ENCODE data around the gene GAB3. TPM values are rescaled to one million over a fixed set of nuclear protein-coding genes. Genes with fewer than 3 reads are reported as not detected.

The GAB3 gene
- total and polyA plus RNA-seq, 2 donors = 5.0 to 7.6 TPM

DNA sequence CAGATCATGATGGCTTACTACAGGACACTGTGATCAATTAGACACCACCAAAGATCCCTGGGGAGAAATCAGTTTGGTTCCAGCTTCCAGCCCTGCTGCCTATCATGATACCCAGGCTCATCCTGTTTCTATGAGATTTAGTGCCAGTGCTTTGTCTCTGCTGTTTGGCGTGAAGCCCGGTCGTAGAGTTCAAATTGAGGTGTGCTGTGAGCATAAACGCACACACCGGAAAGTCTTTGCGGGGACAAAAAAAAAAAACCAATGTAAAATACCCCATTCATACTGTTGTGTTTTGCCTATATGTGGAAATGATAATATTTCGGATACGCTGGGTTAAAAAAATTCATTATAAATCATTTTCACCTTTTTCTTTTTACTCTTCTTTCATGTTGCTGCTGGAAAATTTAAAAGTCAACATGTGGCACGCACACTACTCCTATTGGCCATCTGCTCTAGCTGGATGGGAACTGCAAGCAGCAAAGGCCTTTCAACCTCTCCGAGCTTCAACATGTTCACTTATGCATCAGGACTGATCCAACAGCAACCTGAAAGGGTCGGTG lies 11.2 kb upstream of the GAB3 start:
- Histone ChIP-seq H3K4me1 (ENCODE audit: control insufficient read depth in 2 of 2, insufficient read depth in 2 of 2, low read length in 2 of 2) (peaks cover 0 to 12% of the 10 kb centered on the region in 2 donors), H3K27me3 (ENCODE audit: control insufficient read depth in 2 of 2, insufficient read depth in 1 of 2, low read length in 1 of 2) (no peaks in the 10 kb centered on the region), H3K36me3 (ENCODE audit: control insufficient read depth in 2 of 2, insufficient read depth in 2 of 2, low read length in 1 of 2) (peaks cover 18 to 23% of the 10 kb centered on the region in 2 donors), H3K4me3 (ENCODE audit: low read length in 2 of 2) (peak overlapping the region; percentile 44 to 70), H3K27ac (ENCODE audit: low read depth in 1 of 2, low read length in 1 of 2) (peak overlapping the region; percentile 94 to 96), H3K9me3 (ENCODE audit: control insufficient read depth in 2 of 2, insufficient read depth in 1 of 2, low read length in 1 of 2) (peaks cover 0 to 6% of the 10 kb centered on the region in 2 donors)
- 1% methylated on average over 11 of the region's 11 CpGs for WGBS
- no peak for DNase-seq (ENCODE audit: low read depth in 6 of 9, low spot score in 9 of 9)

DNA sequence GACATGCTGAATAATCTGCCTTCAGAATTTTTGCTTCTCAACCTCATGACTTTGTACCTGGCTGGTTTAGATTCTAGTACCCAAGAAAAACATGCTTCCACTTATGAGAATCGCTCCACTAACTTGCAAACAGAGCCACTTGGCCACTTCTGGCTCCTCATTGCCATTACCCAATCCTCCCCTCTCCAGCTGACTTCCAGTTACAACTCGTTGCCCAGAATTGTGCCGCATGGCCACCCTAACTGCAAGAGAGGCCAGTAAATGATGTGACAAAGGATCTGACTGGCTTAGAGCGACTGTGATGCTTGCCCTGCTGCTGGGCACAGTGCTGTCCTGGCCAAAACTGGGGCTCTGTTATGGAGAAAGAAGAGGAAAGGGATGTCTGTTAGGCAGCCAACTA lies 7.8 kb upstream of the GAB3 start:
- H3K9me3 ChIP-seq (ENCODE audit: control insufficient read depth in 2 of 2, insufficient read depth in 1 of 2, low read length in 1 of 2) = peaks cover 0 to 6% of the 10 kb centered on the region in 2 donors
- H3K27me3 ChIP-seq (ENCODE audit: control insufficient read depth in 2 of 2, insufficient read depth in 1 of 2, low read length in 1 of 2) = no peaks in the 10 kb centered on the region
- WGBS = 96% methylated on average over 4 of the region's 4 CpGs
- no peak for DNase-seq (ENCODE audit: low read depth in 6 of 9, low spot score in 9 of 9)
- H3K36me3 ChIP-seq (ENCODE audit: control insufficient read depth in 2 of 2, insufficient read depth in 2 of 2, low read length in 1 of 2) = no peaks in the 10 kb centered on the region
- H3K27ac ChIP-seq (ENCODE audit: low read depth in 1 of 2, low read length in 1 of 2) = no peak overlapping the region
- H3K4me1 ChIP-seq (ENCODE audit: control insufficient read depth in 2 of 2, insufficient read depth in 2 of 2, low read length in 2 of 2) = peaks cover 0 to 12% of the 10 kb centered on the region in 2 donors
- H3K4me3 ChIP-seq (ENCODE audit: low read length in 2 of 2) = no peak overlapping the region

DNA sequence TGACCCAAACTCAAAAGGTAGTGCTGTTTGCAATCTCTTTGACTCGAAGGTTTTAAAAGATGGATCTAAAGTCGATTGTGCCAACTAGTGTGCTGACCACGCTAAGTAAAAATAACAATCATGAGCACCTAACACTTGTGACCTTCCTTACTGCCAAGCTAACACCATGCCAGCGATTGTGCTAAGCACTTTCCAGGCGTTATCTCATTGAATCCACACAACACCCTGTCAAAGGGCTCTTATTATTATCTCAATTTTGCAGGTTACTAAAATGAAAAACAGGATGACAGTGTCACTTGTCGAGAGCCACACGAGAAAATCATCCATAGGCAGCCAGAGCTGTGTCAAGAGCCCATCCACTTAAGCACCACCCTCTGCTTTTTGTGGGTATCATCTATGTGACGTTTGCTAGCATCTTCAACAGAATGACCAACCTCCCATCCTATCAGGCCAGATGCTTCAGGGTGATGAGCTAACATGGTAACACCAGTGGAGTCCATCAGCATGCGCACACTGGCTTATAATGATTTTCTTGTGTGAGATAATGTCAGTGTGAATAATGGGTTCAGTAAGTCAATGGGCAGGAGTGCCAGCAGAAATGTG lies 893 bp upstream of the GAB3 start:
- Histone ChIP-seq H3K36me3 (ENCODE audit: control insufficient read depth in 2 of 2, insufficient read depth in 2 of 2, low read length in 1 of 2) (no peaks in the 10 kb centered on the region), H3K27ac (ENCODE audit: low read depth in 1 of 2, low read length in 1 of 2) (no peak overlapping the region), H3K4me3 (ENCODE audit: low read length in 2 of 2) (peak overlapping the region; percentile 62 to 69), H3K27me3 (ENCODE audit: control insufficient read depth in 2 of 2, insufficient read depth in 1 of 2, low read length in 1 of 2) (peaks cover 0 to 2% of the 10 kb centered on the region in 2 donors), H3K9me3 (ENCODE audit: control insufficient read depth in 2 of 2, insufficient read depth in 1 of 2, low read length in 1 of 2) (no peaks in the 10 kb centered on the region), H3K4me1 (ENCODE audit: control insufficient read depth in 2 of 2, insufficient read depth in 2 of 2, low read length in 2 of 2) (peaks cover 3 to 19% of the 10 kb centered on the region in 2 donors)
- 47% methylated on average over 9 of the region's 9 CpGs for WGBS
- no peak for DNase-seq (ENCODE audit: low read depth in 6 of 9, low spot score in 9 of 9)

DNA sequence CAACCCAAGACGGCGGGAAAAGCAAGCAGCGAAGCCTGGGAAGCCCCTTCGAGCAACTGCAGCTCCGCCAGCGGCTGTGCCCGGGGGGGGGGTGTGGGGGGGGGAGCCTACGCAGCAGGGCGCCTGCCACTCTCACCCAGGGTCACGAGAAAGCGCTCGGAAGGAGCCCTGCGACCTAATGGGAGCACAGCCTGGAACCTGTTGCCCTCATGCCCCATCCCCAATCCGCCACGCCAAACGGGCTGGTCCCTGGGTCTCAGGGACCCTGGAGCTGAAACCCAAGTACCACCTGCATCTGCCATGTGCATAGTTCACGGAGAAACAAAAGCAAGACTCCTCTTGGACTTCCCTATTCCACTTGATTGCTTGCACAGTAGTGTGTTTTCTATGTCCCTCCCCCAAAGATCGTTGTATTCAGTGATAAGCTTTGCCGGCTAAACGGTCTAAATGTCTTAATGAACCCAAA lies 359 bp upstream of the GAB3 start:
- peak overlapping the region in 1 of 2 donors; percentile 77 for H3K27ac ChIP-seq (ENCODE audit: low read depth in 1 of 2, low read length in 1 of 2)
- H3K4me3 ChIP-seq (ENCODE audit: low read length in 2 of 2) = peak overlapping the region; percentile 62 to 69
- peak in 2 of 9 donors; percentile 26 to 46 for DNase-seq (ENCODE audit: low read depth in 6 of 9, low spot score in 9 of 9)
- peaks cover 3 to 19% of the 10 kb centered on the region in 2 donors for H3K4me1 ChIP-seq (ENCODE audit: control insufficient read depth in 2 of 2, insufficient read depth in 2 of 2, low read length in 2 of 2)
- no peaks in the 10 kb centered on the region for H3K9me3 ChIP-seq (ENCODE audit: control insufficient read depth in 2 of 2, insufficient read depth in 1 of 2, low read length in 1 of 2)
- peaks cover 0 to 2% of the 10 kb centered on the region in 2 donors for H3K27me3 ChIP-seq (ENCODE audit: control insufficient read depth in 2 of 2, insufficient read depth in 1 of 2, low read length in 1 of 2)
- WGBS = 2% methylated on average over 16 of the region's 20 CpGs
- no peaks in the 10 kb centered on the region for H3K36me3 ChIP-seq (ENCODE audit: control insufficient read depth in 2 of 2, insufficient read depth in 2 of 2, low read length in 1 of 2)

DNA sequence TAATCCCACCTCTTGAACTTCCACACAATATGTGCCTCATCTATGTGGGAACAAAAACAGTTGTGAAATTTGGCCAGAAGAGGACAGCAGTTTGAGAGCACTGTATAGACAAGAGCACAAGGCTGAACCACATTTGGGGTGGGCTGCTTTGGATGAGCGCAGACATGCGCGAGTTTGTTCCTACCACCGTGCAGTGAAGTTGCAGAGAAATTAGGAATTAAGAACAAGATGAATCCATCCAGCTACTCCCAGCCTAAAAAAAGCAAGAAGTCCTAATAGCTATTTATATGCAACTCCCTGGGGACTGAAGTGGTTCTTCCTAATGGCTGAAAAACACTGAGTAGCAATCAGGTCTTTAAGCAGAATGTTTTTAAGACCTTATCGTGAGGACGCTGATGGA lies 1.0 kb downstream of the GAB3 start:
- peak in 2 of 9 donors; percentile 25 to 54 for DNase-seq (ENCODE audit: low read depth in 6 of 9, low spot score in 9 of 9)
- Histone ChIP-seq H3K27me3 (ENCODE audit: control insufficient read depth in 2 of 2, insufficient read depth in 1 of 2, low read length in 1 of 2) (peaks cover 0 to 2% of the 10 kb centered on the region in 2 donors), H3K4me3 (ENCODE audit: low read length in 2 of 2) (peak overlapping the region; percentile 62 to 69), H3K4me1 (ENCODE audit: control insufficient read depth in 2 of 2, insufficient read depth in 2 of 2, low read length in 2 of 2) (peaks cover 3 to 19% of the 10 kb centered on the region in 2 donors), H3K36me3 (ENCODE audit: control insufficient read depth in 2 of 2, insufficient read depth in 2 of 2, low read length in 1 of 2) (no peaks in the 10 kb centered on the region), H3K9me3 (ENCODE audit: control insufficient read depth in 2 of 2, insufficient read depth in 1 of 2, low read length in 1 of 2) (peaks cover 0 to 8% of the 10 kb centered on the region in 2 donors), H3K27ac (ENCODE audit: low read depth in 1 of 2, low read length in 1 of 2) (peak overlapping the region in 1 of 2 donors; percentile 74)
- 2% methylated on average over 6 of the region's 6 CpGs for WGBS

DNA sequence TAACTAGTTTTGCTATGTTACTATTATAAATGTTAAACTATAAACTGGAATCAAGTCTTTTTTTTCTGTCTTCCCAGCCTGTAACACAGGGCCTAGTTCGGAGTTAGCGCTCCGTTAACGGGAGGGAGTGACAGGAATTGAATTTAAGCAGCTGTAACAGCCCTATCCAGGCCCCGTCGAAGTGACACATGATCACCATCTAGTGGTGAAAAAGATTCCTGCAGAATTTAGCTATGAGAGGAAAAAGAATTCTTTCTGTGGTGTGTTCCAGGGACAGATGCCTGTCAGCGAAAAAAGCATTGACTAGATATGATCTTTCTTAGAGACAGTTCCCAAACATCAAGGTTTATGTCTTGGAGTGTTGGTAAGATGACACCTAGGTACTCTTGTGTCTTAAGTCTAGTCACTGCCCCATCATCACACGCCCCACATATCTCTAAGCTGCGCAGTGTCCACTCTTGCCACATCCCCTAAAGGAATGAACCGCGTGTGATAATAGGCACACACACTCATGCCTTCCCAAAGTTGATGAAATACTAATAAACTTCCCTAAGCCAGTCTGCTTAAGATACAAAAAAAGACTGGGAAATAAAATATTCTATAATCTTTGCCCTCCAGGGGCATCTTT lies 2.1 kb downstream of the GAB3 start:
- Histone ChIP-seq H3K27me3 (ENCODE audit: control insufficient read depth in 2 of 2, insufficient read depth in 1 of 2, low read length in 1 of 2) (peaks cover 0 to 2% of the 10 kb centered on the region in 2 donors), H3K9me3 (ENCODE audit: control insufficient read depth in 2 of 2, insufficient read depth in 1 of 2, low read length in 1 of 2) (peaks cover 0 to 9% of the 10 kb centered on the region in 2 donors), H3K27ac (ENCODE audit: low read depth in 1 of 2, low read length in 1 of 2) (peak overlapping the region in 1 of 2 donors; percentile 5), H3K4me1 (ENCODE audit: control insufficient read depth in 2 of 2, insufficient read depth in 2 of 2, low read length in 2 of 2) (peaks cover 3 to 19% of the 10 kb centered on the region in 2 donors), H3K36me3 (ENCODE audit: control insufficient read depth in 2 of 2, insufficient read depth in 2 of 2, low read length in 1 of 2) (no peaks in the 10 kb centered on the region), H3K4me3 (ENCODE audit: low read length in 2 of 2) (no peak overlapping the region)
- 28% methylated on average over 11 of the region's 11 CpGs for WGBS
- DNase-seq (ENCODE audit: low read depth in 6 of 9, low spot score in 9 of 9) = peak in 6 of 9 donors; percentile 63 to 88 (median 72)

DNA sequence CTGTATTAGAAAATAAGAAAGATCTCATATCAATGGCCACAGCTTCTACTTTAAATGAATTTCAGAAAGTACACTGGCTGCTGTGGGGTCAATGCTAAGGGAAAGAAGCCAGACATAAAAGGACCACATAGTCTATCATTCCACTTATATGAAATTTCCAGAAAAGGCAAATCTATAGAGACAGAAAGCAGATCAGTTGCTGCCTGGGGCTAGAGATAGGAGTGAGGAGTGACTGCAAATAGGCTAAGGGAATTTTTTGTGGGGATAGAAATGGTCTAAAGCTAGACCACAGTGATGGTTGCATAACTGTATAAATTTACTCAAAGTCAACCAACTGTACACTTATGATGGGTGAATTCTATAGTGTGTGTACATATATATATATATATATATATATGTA lies 8.3 kb downstream of the GAB3 start:
- no peak for DNase-seq (ENCODE audit: low read depth in 6 of 9, low spot score in 9 of 9)
- H3K36me3 ChIP-seq (ENCODE audit: control insufficient read depth in 2 of 2, insufficient read depth in 2 of 2, low read length in 1 of 2) = no peaks in the 10 kb centered on the region
- H3K4me1 ChIP-seq (ENCODE audit: control insufficient read depth in 2 of 2, insufficient read depth in 2 of 2, low read length in 2 of 2) = peaks cover 0 to 16% of the 10 kb centered on the region in 2 donors
- peaks cover 0 to 9% of the 10 kb centered on the region in 2 donors for H3K9me3 ChIP-seq (ENCODE audit: control insufficient read depth in 2 of 2, insufficient read depth in 1 of 2, low read length in 1 of 2)
- H3K27ac ChIP-seq (ENCODE audit: low read depth in 1 of 2, low read length in 1 of 2) = no peak overlapping the region
- H3K27me3 ChIP-seq (ENCODE audit: control insufficient read depth in 2 of 2, insufficient read depth in 1 of 2, low read length in 1 of 2) = no peaks in the 10 kb centered on the region
- H3K4me3 ChIP-seq (ENCODE audit: low read length in 2 of 2) = no peak overlapping the region

DNA sequence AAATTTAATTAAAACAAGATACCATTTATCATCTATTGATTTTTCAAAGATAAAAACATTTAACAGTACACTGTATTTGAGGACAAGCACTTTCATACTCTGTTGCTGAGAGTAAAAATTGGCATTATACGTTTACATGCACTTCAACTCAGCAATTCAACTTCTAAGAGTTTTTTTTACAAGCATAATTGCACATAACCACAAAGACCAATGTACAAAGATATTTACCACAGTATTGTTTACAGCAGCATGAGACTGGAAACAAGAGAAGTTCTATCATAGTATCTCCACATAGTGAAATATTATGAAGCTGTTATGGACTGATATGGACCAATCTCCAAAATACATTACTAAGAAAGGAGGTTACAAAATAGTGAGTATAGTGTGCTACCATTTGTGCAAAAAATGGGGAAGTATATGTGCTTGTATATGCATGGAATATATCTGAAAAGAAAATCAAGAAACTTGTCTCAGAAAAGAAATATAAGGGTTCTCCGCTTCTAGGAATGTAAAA lies 10.9 kb downstream of the GAB3 start:
- H3K27me3 ChIP-seq (ENCODE audit: control insufficient read depth in 2 of 2, insufficient read depth in 1 of 2, low read length in 1 of 2) = no peaks in the 10 kb centered on the region
- H3K27ac ChIP-seq (ENCODE audit: low read depth in 1 of 2, low read length in 1 of 2) = no peak overlapping the region
- no peak for DNase-seq (ENCODE audit: low read depth in 6 of 9, low spot score in 9 of 9)
- H3K9me3 ChIP-seq (ENCODE audit: control insufficient read depth in 2 of 2, insufficient read depth in 1 of 2, low read length in 1 of 2) = peaks cover 0 to 3% of the 10 kb centered on the region in 2 donors
- H3K4me3 ChIP-seq (ENCODE audit: low read length in 2 of 2) = no peak overlapping the region
- 51% methylated on average over 2 of the region's 2 CpGs for WGBS
- peaks cover 3 to 36% of the 10 kb centered on the region in 2 donors for H3K4me1 ChIP-seq (ENCODE audit: control insufficient read depth in 2 of 2, insufficient read depth in 2 of 2, low read length in 2 of 2)
- H3K36me3 ChIP-seq (ENCODE audit: control insufficient read depth in 2 of 2, insufficient read depth in 2 of 2, low read length in 1 of 2) = no peaks in the 10 kb centered on the region

Measured in thymus (tissue), 11 donors.